Mesenchymal stem cell (in vitro differentiated cells and primary cell): ENCODE results near the gene TTC7B.

Experiments
- DNase-seq: peaks from one replicate; pipeline ENCODE4 v3.0.0-alpha.2; 2013
- H2AFZ ChIP-seq: one replicate; pipeline ENCODE4 v1.6.1; 2013; ENCODE audit warnings: low read depth, mild to moderate bottlenecking, control low read depth, inconsistent platforms, low read length, moderate library complexity
- H2AK5ac ChIP-seq: 2 replicates; pipeline ENCODE4 v1.6.1; 2013; ENCODE audit warnings: low read length, moderate library complexity, mild to moderate bottlenecking, inconsistent platforms; ENCODE audit not compliant: severe bottlenecking
- H2BK120ac ChIP-seq: one replicate; pipeline ENCODE4 v1.6.1; 2013; ENCODE audit warnings: low read depth, mild to moderate bottlenecking, inconsistent platforms, low read length, moderate library complexity
- H2BK12ac ChIP-seq, 2 experiments: one replicate each; pipeline ENCODE4 v1.6.1; 2013; ENCODE audit warnings: inconsistent platforms in 2 of 2, low read length in 2 of 2, mild to moderate bottlenecking in 2 of 2, moderate library complexity in 2 of 2, control low read depth in 1 of 2
- H2BK15ac ChIP-seq: one replicate; pipeline ENCODE4 v1.6.1; 2013; ENCODE audit warnings: mild to moderate bottlenecking, low read depth, inconsistent platforms; ENCODE audit not compliant: poor library complexity, severe bottlenecking
- H2BK5ac ChIP-seq: 2 replicates; pipeline ENCODE4 v1.6.1; 2013; ENCODE audit warnings: low read depth, mild to moderate bottlenecking, low read length, control low read depth, inconsistent platforms; ENCODE audit not compliant: poor library complexity, severe bottlenecking
- H3K14ac ChIP-seq, 2 experiments: one replicate each; pipeline ENCODE4 v1.6.1; 2013; ENCODE audit warnings: inconsistent platforms in 2 of 2, low read length in 2 of 2, control low read depth in 1 of 2, mild to moderate bottlenecking in 1 of 2, moderate library complexity in 1 of 2
- H3K18ac ChIP-seq, 2 experiments: one replicate each; pipeline ENCODE4 v1.6.1; 2013; ENCODE audit warnings: inconsistent platforms in 2 of 2, low read length in 2 of 2, control low read depth in 1 of 2, low read depth in 1 of 2, mild to moderate bottlenecking in 1 of 2
- H3K23ac ChIP-seq, 2 experiments: one replicate each; pipeline ENCODE4 v1.6.1; 2013; ENCODE audit warnings: inconsistent platforms in 2 of 2, low read length in 2 of 2, mild to moderate bottlenecking in 2 of 2, moderate library complexity in 2 of 2, control low read depth in 1 of 2
- H3K27ac ChIP-seq: 2 replicates; pipeline ENCODE4 v1.5.1; 2013; ENCODE audit warnings: mild to moderate bottlenecking, moderate library complexity, low read length, control low read depth, inconsistent platforms; ENCODE audit not compliant: poor library complexity, severe bottlenecking
- H3K27me3 ChIP-seq, 2 experiments: 2 replicates each; pipeline versions ENCODE4 v1.6.1 to v1.7.0; 2013; ENCODE audit warnings: low read length in 2 of 2, mild to moderate bottlenecking in 2 of 2, moderate library complexity in 2 of 2, control low read depth in 1 of 2, inconsistent platforms in 1 of 2; ENCODE audit not compliant: control insufficient read depth in 1 of 2, insufficient read depth in 1 of 2
- H3K36me3 ChIP-seq, 2 experiments: 2 replicates each; pipeline versions ENCODE4 v1.6.1 to v1.7.0; 2013; ENCODE audit warnings: low read length in 2 of 2, control low read depth in 1 of 2, inconsistent platforms in 1 of 2, low read depth in 1 of 2, mild to moderate bottlenecking in 1 of 2; ENCODE audit not compliant: insufficient read depth in 2 of 2, control insufficient read depth in 1 of 2
- H3K4ac ChIP-seq, 2 experiments: one replicate each; pipeline ENCODE4 v1.6.1; 2013; ENCODE audit warnings: inconsistent platforms in 2 of 2, low read length in 2 of 2, mild to moderate bottlenecking in 2 of 2, moderate library complexity in 2 of 2, control low read depth in 1 of 2, low read depth in 1 of 2
- H3K4me1 ChIP-seq: 2 replicates; pipeline ENCODE4 v1.6.1; 2013; ENCODE audit warnings: low read depth, low read length, control low read depth; ENCODE audit not compliant: control insufficient read depth, insufficient read depth
- H3K4me2 ChIP-seq: 2 replicates; pipeline ENCODE4 v1.6.1; 2013; ENCODE audit warnings: low read length, mild to moderate bottlenecking, inconsistent platforms; ENCODE audit not compliant: poor library complexity, severe bottlenecking
- H3K4me3 ChIP-seq, 2 experiments: 2 replicates each; pipeline versions ENCODE4 v1.5.1 to v1.7.0; 2013; ENCODE audit warnings: low read length in 2 of 2, mild to moderate bottlenecking in 2 of 2, control low read depth in 1 of 2, low read depth in 1 of 2; ENCODE audit not compliant: insufficient read depth in 1 of 2
- H3K79me1 ChIP-seq: replicated peaks from 2 replicates; pipeline ENCODE4 v1.6.1; 2013; ENCODE audit warnings: mild to moderate bottlenecking, control low read depth, low read length, inconsistent platforms; ENCODE audit not compliant: poor library complexity, severe bottlenecking
- H3K9ac ChIP-seq: 2 replicates; pipeline ENCODE4 v1.7.0; 2013; ENCODE audit warnings: mild to moderate bottlenecking, low read length, moderate library complexity
- H3K9me3 ChIP-seq: 2 replicates; pipeline ENCODE4 v1.7.0; 2013; ENCODE audit warnings: mild to moderate bottlenecking, low read length; ENCODE audit not compliant: control insufficient read depth
- H4K8ac ChIP-seq: one replicate; pipeline ENCODE4 v1.6.1; 2013; ENCODE audit warnings: inconsistent platforms, mild to moderate bottlenecking, low read length, moderate library complexity
- H4K91ac ChIP-seq: one replicate; pipeline ENCODE4 v1.6.1; 2013; ENCODE audit warnings: mild to moderate bottlenecking, low read length, inconsistent platforms
- WGBS: methylation state at CpG from one replicate; pipeline ENCODE4 v1.1.7; 2013; ENCODE audit warnings: mixed read lengths; 5-methylcytosine and 5-hydroxymethylcytosine counted together

The TTC7B gene

GRCh38 chr14:90581745-90582144, 234.5 kb downstream of the TTC7B start:
- no peak overlapping the region for H4K91ac ChIP-seq
- no peak overlapping the region for H2AK5ac ChIP-seq
- peaks cover 10% of the 10 kb centered on the region for H3K4me1 ChIP-seq
- H3K4me3 ChIP-seq: no peak overlapping the region
- H3K4ac ChIP-seq: no peak overlapping the region
- H3K14ac ChIP-seq: no peak overlapping the region
- H3K23ac ChIP-seq: no peak overlapping the region
- no peak overlapping the region for H3K27ac ChIP-seq
- no peaks in the 10 kb centered on the region for H3K9me3 ChIP-seq
- H3K36me3 ChIP-seq: peaks cover 19 to 43% of the 10 kb centered on the region in 2 experiments
- H4K8ac ChIP-seq: no peak overlapping the region
- H2BK15ac ChIP-seq: no peak overlapping the region
- H3K9ac ChIP-seq: no peak overlapping the region
- no peak overlapping the region for H2BK5ac ChIP-seq
- H2BK12ac ChIP-seq: no peak overlapping the region
- H3K4me2 ChIP-seq: no peak overlapping the region
- H3K79me1 ChIP-seq: no peaks in the 10 kb centered on the region
- H3K18ac ChIP-seq: no peak overlapping the region
- WGBS: 95% methylated on average over 8 of the region's 8 CpGs
- no peaks in the 10 kb centered on the region for H3K27me3 ChIP-seq
- no peak overlapping the region for H2AFZ ChIP-seq
- no peak for DNase-seq
- no peak overlapping the region for H2BK120ac ChIP-seq

- Histone ChIP-seq H3K4me2 (no peak overlapping the region), H2AK5ac (no peak overlapping the region), H3K14ac (no peak overlapping the region), H3K9ac (no peak overlapping the region), H2BK12ac (no peak overlapping the region), H2BK120ac (no peak overlapping the region), H2BK15ac (no peak overlapping the region), H3K9me3 (no peaks in the 10 kb centered on the region), H3K23ac (no peak overlapping the region), H4K8ac (no peak overlapping the region), H2AFZ (no peak overlapping the region), H3K27ac (no peak overlapping the region), H3K4me3 (no peak overlapping the region), H2BK5ac (no peak overlapping the region), H3K4me1 (peaks cover 10% of the 10 kb centered on the region), H3K27me3 (no peaks in the 10 kb centered on the region), H4K91ac (no peak overlapping the region), H3K18ac (no peak overlapping the region), H3K79me1 (no peaks in the 10 kb centered on the region), H3K4ac (no peak overlapping the region), H3K36me3 (peaks cover 17 to 39% of the 10 kb centered on the region in 2 experiments)
- WGBS: 79% methylated on average over 19 of the region's 20 CpGs
- DNase-seq: no peak
Measured at GRCh38 chr14:90580377-90581335, 235.6 kb downstream of the TTC7B start.

- H3K27ac ChIP-seq: no peak overlapping the region
- H3K36me3 ChIP-seq: peaks cover 16 to 35% of the 10 kb centered on the region in 2 experiments
- 98% methylated on average over 9 of the region's 9 CpGs for whole genome bisulfite sequencing
- no peak overlapping the region for H4K8ac ChIP-seq
- H3K9me3 ChIP-seq: no peaks in the 10 kb centered on the region
- H2BK5ac ChIP-seq: no peak overlapping the region
- no peaks in the 10 kb centered on the region for H3K79me1 ChIP-seq
- no peak overlapping the region for H3K4me3 ChIP-seq
- no peak for DNase-seq
- no peak overlapping the region for H3K4me2 ChIP-seq
- no peak overlapping the region for H2AFZ ChIP-seq
- H4K91ac ChIP-seq: no peak overlapping the region
- no peak overlapping the region for H3K18ac ChIP-seq
- no peak overlapping the region for H2BK15ac ChIP-seq
- H2AK5ac ChIP-seq: no peak overlapping the region
- no peak overlapping the region for H2BK120ac ChIP-seq
- H3K4me1 ChIP-seq: peaks cover 10% of the 10 kb centered on the region
- no peak overlapping the region for H3K4ac ChIP-seq
- H3K27me3 ChIP-seq: no peaks in the 10 kb centered on the region
- no peak overlapping the region for H3K14ac ChIP-seq
- no peak overlapping the region for H2BK12ac ChIP-seq
- no peak overlapping the region for H3K23ac ChIP-seq
- no peak overlapping the region for H3K9ac ChIP-seq
Measured at GRCh38 chr14:90579816-90580215, 236.4 kb downstream of the TTC7B start.

GRCh38 chr14:90579088-90579487, 237.1 kb downstream of the TTC7B start:
- H3K79me1 ChIP-seq: no peaks in the 10 kb centered on the region
- H3K23ac ChIP-seq: no peak overlapping the region
- no peak overlapping the region for H4K8ac ChIP-seq
- DNase-seq: no peak
- no peak overlapping the region for H2AFZ ChIP-seq
- H3K4me1 ChIP-seq: peaks cover 10% of the 10 kb centered on the region
- H3K14ac ChIP-seq: no peak overlapping the region
- no peak overlapping the region for H3K4ac ChIP-seq
- H3K18ac ChIP-seq: no peak overlapping the region
- no peak overlapping the region for H3K9ac ChIP-seq
- no peak overlapping the region for H2AK5ac ChIP-seq
- H3K4me2 ChIP-seq: no peak overlapping the region
- H3K4me3 ChIP-seq: no peak overlapping the region
- H3K36me3 ChIP-seq: peaks cover 16 to 30% of the 10 kb centered on the region in 2 experiments
- H2BK12ac ChIP-seq: no peak overlapping the region
- no peak overlapping the region for H2BK120ac ChIP-seq
- H4K91ac ChIP-seq: no peak overlapping the region
- H3K27ac ChIP-seq: no peak overlapping the region
- no peaks in the 10 kb centered on the region for H3K9me3 ChIP-seq
- WGBS: 96% methylated on average over 7 of the region's 8 CpGs
- no peak overlapping the region for H2BK15ac ChIP-seq
- H2BK5ac ChIP-seq: no peak overlapping the region
- no peaks in the 10 kb centered on the region for H3K27me3 ChIP-seq
